Measurements from ENCODE around the gene PLD2. TPM values are rescaled to one million over a fixed set of nuclear protein-coding genes. Genes with fewer than 3 reads are reported as not detected.
A peak's percentile ranks its signal among the peaks of the same experiment; 100 is the strongest.

Gene PLD2
- total and polyA plus RNA-seq, 9 of the 15 experiments (the other 6 are each of a cell fraction or from before 2014, with no cell fraction given): 0.20 to 7.5 (median 3.3) TPM

DNA sequence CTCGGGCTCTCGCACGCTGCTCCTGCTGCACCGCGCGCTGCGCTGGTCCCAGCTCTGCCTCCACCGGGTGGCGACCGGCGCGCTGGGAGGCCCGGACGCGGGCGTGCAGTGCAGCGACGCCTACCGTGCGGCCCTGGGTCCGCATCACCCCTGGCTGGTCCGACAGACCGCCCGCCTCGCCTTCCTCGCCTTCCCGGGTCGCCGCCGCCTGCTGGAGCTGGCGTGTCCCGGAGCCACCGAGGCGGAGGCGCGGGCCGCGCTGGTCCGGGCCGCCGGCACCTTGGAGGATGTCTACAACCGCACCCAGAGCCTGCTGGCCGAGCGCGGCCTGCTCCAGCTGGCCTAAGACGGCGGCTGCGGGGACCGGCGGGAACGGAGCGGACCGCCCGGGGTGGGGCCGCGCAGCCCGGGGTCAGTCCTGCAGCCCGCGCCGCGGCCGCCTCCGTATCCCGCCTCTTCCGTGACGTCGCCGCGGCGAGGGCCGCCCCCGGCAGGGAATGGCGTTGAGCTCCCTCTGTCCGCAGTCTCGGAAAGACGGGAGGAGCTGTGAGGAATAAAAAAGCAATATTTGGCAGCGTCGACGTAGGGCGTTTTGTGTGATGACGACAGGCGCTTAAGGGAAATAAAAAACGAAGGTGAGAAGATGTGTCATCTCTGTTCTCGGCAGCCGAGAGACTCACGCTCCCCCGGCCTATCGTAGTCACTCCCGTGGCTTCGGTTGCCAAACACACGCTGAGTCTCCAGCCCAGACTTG, 16.8 kb upstream of the PLD2 start (continued):
- TF ChIP-seq, protein P1, sequence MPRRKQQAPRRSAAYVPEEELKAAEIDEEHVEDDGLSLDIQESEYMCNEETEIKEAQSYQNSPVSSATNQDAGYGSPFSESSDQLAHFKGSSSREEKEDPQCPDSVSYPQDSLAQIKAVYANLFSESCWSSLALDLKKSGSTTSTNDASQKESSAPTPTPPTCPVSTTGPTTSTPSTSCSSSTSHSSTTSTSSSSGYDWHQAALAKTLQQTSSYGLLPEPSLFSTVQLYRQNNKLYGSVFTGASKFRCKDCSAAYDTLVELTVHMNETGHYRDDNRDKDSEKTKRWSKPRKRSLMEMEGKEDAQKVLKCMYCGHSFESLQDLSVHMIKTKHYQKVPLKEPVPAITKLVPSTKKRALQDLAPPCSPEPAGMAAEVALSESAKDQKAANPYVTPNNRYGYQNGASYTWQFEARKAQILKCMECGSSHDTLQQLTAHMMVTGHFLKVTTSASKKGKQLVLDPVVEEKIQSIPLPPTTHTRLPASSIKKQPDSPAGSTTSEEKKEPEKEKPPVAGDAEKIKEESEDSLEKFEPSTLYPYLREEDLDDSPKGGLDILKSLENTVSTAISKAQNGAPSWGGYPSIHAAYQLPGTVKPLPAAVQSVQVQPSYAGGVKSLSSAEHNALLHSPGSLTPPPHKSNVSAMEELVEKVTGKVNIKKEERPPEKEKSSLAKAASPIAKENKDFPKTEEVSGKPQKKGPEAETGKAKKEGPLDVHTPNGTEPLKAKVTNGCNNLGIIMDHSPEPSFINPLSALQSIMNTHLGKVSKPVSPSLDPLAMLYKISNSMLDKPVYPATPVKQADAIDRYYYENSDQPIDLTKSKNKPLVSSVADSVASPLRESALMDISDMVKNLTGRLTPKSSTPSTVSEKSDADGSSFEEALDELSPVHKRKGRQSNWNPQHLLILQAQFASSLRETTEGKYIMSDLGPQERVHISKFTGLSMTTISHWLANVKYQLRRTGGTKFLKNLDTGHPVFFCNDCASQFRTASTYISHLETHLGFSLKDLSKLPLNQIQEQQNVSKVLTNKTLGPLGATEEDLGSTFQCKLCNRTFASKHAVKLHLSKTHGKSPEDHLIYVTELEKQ (CRISPR knock-in tag; IDR thresholded peaks at IDR 0.05): no peak
- peak; percentile 50 for TF ChIP-seq CREB1 (IDR thresholded peaks at IDR 0.05)
- TF ChIP-seq CREB1 (CRISPR knock-in tag; IDR thresholded peaks at IDR 0.05): peak; percentile 54
- TF ChIP-seq, protein P2, sequence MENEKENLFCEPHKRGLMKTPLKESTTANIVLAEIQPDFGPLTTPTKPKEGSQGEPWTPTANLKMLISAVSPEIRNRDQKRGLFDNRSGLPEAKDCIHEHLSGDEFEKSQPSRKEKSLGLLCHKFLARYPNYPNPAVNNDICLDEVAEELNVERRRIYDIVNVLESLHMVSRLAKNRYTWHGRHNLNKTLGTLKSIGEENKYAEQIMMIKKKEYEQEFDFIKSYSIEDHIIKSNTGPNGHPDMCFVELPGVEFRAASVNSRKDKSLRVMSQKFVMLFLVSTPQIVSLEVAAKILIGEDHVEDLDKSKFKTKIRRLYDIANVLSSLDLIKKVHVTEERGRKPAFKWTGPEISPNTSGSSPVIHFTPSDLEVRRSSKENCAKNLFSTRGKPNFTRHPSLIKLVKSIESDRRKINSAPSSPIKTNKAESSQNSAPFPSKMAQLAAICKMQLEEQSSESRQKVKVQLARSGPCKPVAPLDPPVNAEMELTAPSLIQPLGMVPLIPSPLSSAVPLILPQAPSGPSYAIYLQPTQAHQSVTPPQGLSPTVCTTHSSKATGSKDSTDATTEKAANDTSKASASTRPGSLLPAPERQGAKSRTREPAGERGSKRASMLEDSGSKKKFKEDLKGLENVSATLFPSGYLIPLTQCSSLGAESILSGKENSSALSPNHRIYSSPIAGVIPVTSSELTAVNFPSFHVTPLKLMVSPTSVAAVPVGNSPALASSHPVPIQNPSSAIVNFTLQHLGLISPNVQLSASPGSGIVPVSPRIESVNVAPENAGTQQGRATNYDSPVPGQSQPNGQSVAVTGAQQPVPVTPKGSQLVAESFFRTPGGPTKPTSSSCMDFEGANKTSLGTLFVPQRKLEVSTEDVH (IDR thresholded peaks at IDR 0.05; ENCODE audit: low read depth, partially characterized antibody): peak; percentile 41
- TF ChIP-seq CHD4 (IDR thresholded peaks at IDR 0.05; ENCODE audit: insufficient read depth, insufficient replicate concordance, low read depth, low read length, poor library complexity, severe bottlenecking): no peak
- peak; percentile 62; the same call in 1 of the 2 replicates for TF ChIP-seq ZBTB7A (IDR thresholded peaks at IDR 0.05; ENCODE audit: borderline replicate concordance, control insufficient read depth, low read depth, low read length)
- peak; percentile 75; the same call in 1 of the 2 replicates for TF ChIP-seq KLF1 (tag; IDR thresholded peaks at IDR 0.05)
- peak; percentile 70 for TF ChIP-seq GMEB1 (CRISPR knock-in tag; IDR thresholded peaks at IDR 0.05)
- TF ChIP-seq ZNF354B (CRISPR knock-in tag; IDR thresholded peaks at IDR 0.05): no peak
- no peak for TF ChIP-seq DNMT1 (IDR thresholded peaks at IDR 0.05)
- TF ChIP-seq SRSF3 (IDR thresholded peaks at IDR 0.05; ENCODE audit: insufficient read depth, low read length): no peak
- TF ChIP-seq POLR2B (IDR thresholded peaks at IDR 0.05; ENCODE audit: low read depth, partially characterized antibody): peak; percentile 26
- TF ChIP-seq NCOA6 (IDR thresholded peaks at IDR 0.05): 0 out of 2 replicates have a peak, but pooled peaks have one; percentile 53
- peak; percentile 53 for TF ChIP-seq PHF20 (IDR thresholded peaks at IDR 0.05; ENCODE audit: partially characterized antibody)
- TF ChIP-seq TFE3 (CRISPR knock-in tag; IDR thresholded peaks at IDR 0.05): no peak
- TF ChIP-seq U2AF2 (optimal IDR thresholded peaks at IDR 0.05; ENCODE audit: low read depth, low read length): no peak
